Measurements from ENCODE around the gene EIF4E3.

Gene EIF4E3

DNA sequence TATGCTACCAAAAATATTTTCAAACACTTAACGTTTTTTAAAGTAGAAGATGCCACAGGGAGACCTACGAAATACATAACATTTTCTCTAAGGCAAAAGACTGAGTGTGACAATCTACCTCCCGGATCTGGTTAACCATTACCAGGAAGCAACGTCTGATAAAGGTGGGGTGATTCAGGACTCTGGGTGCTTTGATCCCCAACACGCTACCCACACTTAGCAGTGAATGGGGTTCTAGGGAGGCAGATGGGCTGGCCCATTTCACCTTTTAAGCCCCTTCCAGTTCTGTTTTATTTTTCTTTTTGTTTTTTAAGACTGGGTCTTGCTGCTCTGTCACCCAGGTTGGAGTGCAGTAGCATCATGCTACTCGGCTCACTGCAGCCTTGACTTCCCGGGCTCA, 39.5 kb downstream of the EIF4E3 start:
- no peak for DNase-seq

DNA sequence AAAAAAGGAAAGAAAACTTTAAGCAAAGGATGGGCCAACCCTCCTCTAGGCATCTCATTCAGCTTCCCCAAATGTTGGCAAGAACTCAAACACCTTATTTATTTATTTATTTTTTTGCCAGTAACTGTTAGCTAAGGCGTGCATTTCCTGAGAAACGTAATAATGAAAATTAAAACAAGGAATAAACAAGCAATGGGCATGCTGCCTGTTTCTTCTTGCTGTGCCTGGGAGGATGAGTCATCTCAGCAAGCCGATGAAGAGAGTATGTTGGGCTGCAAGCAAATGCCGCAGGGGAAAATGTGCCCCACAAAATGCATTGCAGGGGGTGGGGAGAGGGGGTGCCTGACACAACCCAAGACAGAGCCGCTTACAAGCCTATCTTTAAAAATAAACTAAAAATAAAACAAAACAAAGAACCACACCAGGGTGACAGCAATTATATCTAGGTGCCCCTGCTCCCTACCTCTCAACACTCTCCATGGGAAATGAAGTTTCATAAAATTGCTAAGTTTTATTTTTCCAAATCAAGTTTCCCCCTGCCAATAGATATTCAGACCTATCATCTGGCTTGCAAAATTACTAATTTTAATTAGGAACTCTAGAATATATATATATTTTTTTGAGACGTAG, 40.3 kb downstream of the EIF4E3 start:
- no peak for DNase-seq

- no peak for DNase-seq
Observed at GRCh38 chr3:71684046-71684756, 41.0 kb downstream of the EIF4E3 start.

- DNase-seq, result no peak
Observed at GRCh38 chr3:71681224-71681668, 44.0 kb downstream of the EIF4E3 start.

- no peak for DNase-seq
Observed at GRCh38 chr3:71680603-71681002, 44.6 kb downstream of the EIF4E3 start.

DNA sequence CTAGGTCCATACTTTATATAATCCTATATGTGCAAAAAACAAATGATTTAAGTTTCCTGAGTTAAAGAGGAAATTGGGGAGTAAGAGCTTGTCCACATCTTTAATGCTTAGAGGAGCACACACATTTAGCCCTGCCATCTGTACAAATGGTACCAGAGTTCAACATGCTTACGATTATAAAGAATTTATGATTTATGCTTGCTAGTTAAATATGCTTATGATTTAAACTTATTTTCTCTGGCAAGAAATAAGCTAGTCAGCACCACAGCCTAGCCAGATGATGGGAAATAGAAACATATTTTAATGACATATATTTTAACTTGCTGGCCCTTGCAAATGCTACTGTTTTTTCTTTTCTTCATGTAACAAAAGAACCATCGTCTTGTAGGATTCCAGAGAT, 48.3 kb downstream of the EIF4E3 start:
- no peak for DNase-seq

- DNase-seq, result no peak
Observed at GRCh38 chr3:71673486-71673885, 51.7 kb downstream of the EIF4E3 start.

DNA sequence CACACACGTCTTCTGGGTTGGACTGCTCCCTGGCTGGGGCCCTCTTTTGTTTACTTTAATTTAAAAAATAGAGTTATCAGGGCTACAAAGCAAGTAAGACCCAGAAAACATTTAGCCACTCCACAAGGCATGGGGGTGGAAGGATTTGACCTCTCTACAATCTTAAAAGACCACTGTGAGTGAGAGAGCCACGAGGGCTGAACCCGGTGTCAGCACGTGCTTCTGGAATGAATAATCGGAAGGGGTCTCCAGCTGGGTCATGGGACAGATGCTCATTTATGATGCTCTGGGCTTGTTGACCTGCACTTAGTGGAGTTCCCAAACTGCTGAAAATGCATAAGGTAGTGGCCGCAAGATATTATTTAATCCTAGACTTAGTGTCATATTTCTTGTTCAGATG, 52.4 kb downstream of the EIF4E3 start:
- no peak for DNase-seq

DNA sequence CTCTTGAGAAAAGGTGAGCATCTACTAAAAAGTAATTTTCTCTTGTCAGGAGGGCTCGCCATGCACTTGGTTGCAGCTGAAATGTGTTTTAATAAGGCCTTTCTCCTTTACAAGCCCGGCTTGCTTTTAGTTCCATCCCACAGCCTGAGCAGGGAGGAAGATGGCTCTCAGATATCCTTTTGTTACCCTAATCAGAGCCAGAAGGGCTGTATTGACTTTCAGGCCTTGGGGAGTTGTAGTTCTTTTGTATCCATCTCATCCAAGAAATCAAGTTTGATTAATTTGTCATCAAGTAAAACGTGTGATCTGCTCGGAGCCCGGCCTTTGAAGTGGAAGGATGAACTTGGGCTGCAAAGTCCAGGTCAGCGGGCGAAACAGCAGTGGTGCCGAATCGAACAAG, 52.9 kb downstream of the EIF4E3 start:
- DNase-seq, result no peak

GRCh38 chr3:71671216-71671845, 53.9 kb downstream of the EIF4E3 start:
- DNase-seq, result no peak

GRCh38 chr3:71662568-71662967, 62.6 kb downstream of the EIF4E3 start:
- no peak for DNase-seq

GRCh38 chr3:71662056-71662455, 63.1 kb downstream of the EIF4E3 start:
- no peak for DNase-seq

DNA sequence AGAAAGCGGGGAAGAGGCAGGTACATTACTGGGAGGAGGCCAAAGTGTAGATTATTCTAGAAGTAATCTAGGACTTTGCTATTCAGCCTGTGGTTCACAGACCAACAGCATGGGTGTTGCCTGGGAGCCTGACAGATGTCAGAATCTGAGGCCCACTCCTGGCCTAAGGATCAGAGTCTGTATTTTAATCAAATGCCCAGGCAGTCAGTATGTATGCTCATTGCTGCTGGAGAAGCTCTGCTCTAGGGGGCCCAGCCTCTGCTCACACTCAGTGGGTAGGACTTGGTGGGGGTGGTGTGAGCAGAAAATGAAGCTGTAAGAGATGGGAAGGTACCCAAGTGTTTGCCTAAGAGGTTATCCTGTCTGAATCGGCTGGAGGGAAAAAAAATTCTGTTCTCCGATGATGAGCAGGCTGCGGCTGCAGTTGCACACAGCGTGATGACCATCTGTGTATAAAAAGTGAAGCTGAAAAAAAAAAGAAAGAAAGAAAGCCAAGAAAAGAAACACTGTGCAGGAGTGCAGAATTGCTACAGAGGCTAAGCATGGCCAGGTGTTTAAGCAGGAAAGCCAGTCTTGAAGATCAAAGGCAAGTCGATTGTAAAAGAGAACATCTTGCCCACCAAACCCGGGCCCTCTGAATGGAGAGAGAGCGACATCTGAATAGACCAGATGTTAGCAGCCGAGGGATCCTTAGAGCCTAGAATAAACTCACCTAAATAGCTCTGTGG, 65.2 kb downstream of the EIF4E3 start:
- no peak for DNase-seq

DNA sequence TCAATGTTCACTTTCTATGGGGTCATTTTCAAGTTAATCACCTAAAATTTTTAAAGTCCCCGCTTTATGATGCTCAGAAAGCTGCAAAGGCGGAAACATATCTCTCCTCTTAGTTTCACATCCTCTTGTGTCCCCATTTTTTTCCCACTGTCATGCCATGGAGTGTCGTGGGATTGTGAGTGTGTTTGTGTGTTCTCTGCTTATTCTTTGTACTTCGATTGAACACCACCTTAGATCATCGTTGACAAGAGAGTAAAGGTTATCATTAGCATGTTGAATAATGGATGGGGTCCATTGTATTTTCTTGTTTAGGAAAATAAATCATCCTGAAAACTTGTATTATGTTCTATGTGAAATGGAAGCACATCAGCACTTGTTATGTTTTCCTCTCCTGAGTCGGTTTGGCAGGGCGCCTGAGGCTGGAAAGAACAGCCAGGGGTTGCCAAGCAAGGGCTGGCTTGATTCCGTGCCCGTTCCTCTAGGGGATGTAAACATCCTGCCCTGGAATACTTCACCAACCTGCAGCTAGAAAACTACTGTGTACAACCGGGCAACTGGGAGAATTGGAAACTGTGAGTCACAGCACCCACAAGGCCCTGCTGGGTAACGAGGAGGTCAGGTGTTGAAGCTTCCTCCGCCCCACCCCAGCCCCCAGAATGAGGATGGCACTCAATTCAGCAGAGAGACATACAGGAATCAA, 67.2 kb downstream of the EIF4E3 start:
- DNase-seq, result no peak

GRCh38 chr3:71655061-71655460, 70.1 kb downstream of the EIF4E3 start:
- no peak for DNase-seq

GRCh38 chr3:71653414-71653807, 71.8 kb downstream of the EIF4E3 start:
- DNase-seq, result no peak

DNA sequence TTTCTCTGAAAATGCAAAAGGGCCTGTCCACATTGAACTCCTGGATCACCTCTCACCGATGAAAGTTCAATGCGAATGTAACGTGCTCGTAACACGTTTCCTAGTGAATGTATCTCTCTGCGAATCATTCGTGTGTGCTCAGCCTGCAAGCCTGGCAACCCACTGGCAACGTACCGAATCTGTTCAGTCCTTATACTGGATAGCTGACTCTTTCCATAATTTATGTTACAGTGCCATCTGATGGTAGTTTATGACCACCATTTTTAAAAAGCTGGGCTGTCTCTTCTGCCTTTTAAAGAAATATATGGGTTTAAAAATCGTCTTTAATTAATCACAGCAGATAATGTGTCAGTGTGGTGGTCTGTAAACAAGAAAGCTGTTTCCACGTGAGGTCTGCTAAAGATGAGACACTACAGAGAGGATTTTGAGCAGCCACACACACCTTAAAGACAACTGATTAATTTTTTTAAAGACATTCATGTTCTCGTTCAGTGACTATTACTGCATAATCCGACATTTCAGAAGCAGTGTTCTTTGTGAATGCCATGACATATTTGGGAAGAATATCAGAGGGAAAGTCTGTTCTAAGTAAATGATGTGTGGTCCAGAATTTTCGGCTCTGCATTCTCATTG, 72.3 kb downstream of the EIF4E3 start:
- DNase-seq, result no peak

DNA sequence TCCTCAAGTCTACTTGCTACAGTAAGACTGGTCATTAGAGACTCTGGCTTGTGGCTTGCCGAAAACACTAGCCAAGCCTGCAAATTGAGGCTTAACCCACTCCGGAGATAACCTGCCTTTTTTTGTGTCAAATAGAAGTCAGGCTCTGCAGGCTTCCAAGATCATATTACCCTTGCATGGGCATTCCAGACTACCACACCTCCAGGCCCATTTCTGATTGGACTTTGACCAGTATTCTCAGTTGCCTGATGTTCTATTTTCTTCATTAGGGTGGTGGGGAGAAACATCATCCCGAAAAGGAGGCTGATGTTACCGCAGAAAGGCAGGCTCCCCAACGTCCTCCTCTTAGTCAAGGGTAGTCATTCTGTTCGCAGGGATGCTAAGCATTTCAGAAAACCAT, 73.6 kb downstream of the EIF4E3 start:
- DNase-seq, result no peak

- no peak for DNase-seq
Observed at GRCh38 chr3:71650372-71650771, 74.8 kb downstream of the EIF4E3 start.

DNA sequence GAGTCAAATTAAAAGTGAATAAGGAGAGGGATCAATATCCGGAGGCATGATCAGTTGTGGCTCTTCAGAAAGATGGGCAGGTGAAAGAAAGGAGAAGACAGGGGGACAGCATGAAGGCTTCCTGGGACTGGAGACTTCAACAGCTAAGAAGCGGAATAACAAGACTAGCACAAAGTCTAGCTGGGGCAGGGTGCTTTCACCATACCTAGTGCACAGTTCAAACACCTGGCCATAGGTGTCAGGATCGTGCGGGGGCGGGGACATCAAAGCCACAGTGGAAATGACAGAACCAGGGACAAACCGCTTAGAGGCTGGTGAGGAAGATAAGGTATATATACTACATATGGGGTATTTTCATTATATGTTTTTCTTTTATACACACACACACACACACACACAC, 75.4 kb downstream of the EIF4E3 start:
- no peak for DNase-seq

GRCh38 chr3:71647751-71648150, 77.5 kb downstream of the EIF4E3 start:
- DNase-seq, result no peak

GRCh38 chr3:71646971-71647370, 78.2 kb downstream of the EIF4E3 start:
- no peak for DNase-seq

- DNase-seq, result no peak
Observed at GRCh38 chr3:71645140-71645539, 80.1 kb downstream of the EIF4E3 start.

Data from NCI-H1048 (cell line).